NB4 (cell line): ENCODE results near the gene TTC1.

Source experiments
- POLR2A ChIP-seq: IDR thresholded peaks from 2 replicates; pipeline ENCODE4 v1.6.1; 2011; ENCODE audit warnings: mild to moderate bottlenecking; ENCODE audit not compliant: insufficient read length; ENCODE audit errors: extremely low read depth
- TF ChIP-seq, protein P1 (sequence below): IDR thresholded peaks from one replicate; pipeline ENCODE4 v1.5.1; 2012; ENCODE audit warnings: low read depth, low read length
- TF ChIP-seq, protein P2 (sequence below): IDR thresholded peaks from 2 replicates; pipeline ENCODE4 v1.6.1; 2011; ENCODE audit warnings: low read depth, low read length

GRCh38 chr5:160039810-160040470, 31.0 kb downstream of the TTC1 start:
- TF ChIP-seq, protein P1, sequence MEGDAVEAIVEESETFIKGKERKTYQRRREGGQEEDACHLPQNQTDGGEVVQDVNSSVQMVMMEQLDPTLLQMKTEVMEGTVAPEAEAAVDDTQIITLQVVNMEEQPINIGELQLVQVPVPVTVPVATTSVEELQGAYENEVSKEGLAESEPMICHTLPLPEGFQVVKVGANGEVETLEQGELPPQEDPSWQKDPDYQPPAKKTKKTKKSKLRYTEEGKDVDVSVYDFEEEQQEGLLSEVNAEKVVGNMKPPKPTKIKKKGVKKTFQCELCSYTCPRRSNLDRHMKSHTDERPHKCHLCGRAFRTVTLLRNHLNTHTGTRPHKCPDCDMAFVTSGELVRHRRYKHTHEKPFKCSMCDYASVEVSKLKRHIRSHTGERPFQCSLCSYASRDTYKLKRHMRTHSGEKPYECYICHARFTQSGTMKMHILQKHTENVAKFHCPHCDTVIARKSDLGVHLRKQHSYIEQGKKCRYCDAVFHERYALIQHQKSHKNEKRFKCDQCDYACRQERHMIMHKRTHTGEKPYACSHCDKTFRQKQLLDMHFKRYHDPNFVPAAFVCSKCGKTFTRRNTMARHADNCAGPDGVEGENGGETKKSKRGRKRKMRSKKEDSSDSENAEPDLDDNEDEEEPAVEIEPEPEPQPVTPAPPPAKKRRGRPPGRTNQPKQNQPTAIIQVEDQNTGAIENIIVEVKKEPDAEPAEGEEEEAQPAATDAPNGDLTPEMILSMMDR, result no peak
- TF ChIP-seq POLR2A, result no peak
- TF ChIP-seq, protein P2, sequence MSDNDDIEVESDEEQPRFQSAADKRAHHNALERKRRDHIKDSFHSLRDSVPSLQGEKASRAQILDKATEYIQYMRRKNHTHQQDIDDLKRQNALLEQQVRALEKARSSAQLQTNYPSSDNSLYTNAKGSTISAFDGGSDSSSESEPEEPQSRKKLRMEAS, result no peak
